SK-N-SH (cell line): Measurements from ENCODE around the gene CD300LG. TPM values are rescaled to one million over a fixed set of nuclear protein-coding genes. Genes with fewer than 3 reads are reported as not detected.

ENCODE experiments used
- CTCF ChIA-PET: fragments of 300-600, 350-600 bp; formaldehyde crosslinking; extraction: SDS; loops from one replicate; lab custom pipeline; 2021; lab: Yijun Ruan, JAX
- POLR2A ChIA-PET: fragments of 350-600 bp; sonication (Branson Sonifier 250); formaldehyde crosslinking; extraction: SDS; loops from one replicate; lab custom pipeline; 2020; ENCODE audit warnings: antibody characterized with exemption, inconsistent platforms; lab: Yijun Ruan, JAX
- DNase-seq: peaks from one replicate; pipeline ENCODE4 v3.0.0; 2012
- H2AFZ ChIP-seq: fragments of 200-600 bp; sonication (generic); 2 replicates; pipeline ENCODE4 v1.8.1; 2016; ENCODE audit warnings: antibody characterized with exemption, mild to moderate bottlenecking, low read depth
- H3F3A ChIP-seq: fragments of 200-600 bp; sonication (generic); replicated peaks from 2 replicates; pipeline ENCODE3; 2016; ENCODE audit warnings: antibody characterized with exemption, mild to moderate bottlenecking; ENCODE audit not compliant: insufficient read depth
- H3K27ac ChIP-seq, 2 experiments: fragments of 200-500 bp in 1 of 2; fragments of 200-600 bp in 1 of 2; sonication (Bioruptor generic) in 1 of 2; sonication (generic), shearing (Covaris generic) in 1 of 2; 2 replicates each; pipeline versions ENCODE4 v1.5.1 to v1.6.1; 2014 to 2016; ENCODE audit warnings: low read depth in 2 of 2, inconsistent platforms in 1 of 2, low read length in 1 of 2, mild to moderate bottlenecking in 1 of 2, mixed read lengths in 1 of 2
- H3K27me3 ChIP-seq: fragments of 200-600 bp; sonication (generic), shearing (Covaris generic); 2 replicates; pipeline ENCODE4 v1.6.1; 2016; ENCODE audit warnings: mixed run types; ENCODE audit not compliant: insufficient read depth
- H3K36me3 ChIP-seq, 2 experiments: fragments of 200-500 bp in 1 of 2; fragments of 200-600 bp in 1 of 2; sonication (Bioruptor generic) in 1 of 2; sonication (generic) in 1 of 2; replicated peaks in 1 of 2; 2 replicates each; pipeline versions ENCODE3 to v1.5.1; 2014 to 2016; ENCODE audit warnings: low read length in 1 of 2, mild to moderate bottlenecking in 1 of 2; ENCODE audit not compliant: insufficient read depth in 2 of 2, control insufficient read depth in 1 of 2
- H3K4me1 ChIP-seq, 2 experiments: fragments of 200-500 bp in 1 of 2; fragments of 200-600 bp in 1 of 2; sonication (Bioruptor generic) in 1 of 2; sonication (generic), shearing (Covaris generic) in 1 of 2; 2 replicates each; pipeline versions ENCODE4 v1.5.1 to v1.6.1; 2014 to 2016; ENCODE audit warnings: low read depth in 1 of 2, low read length in 1 of 2, mixed run types in 1 of 2; ENCODE audit not compliant: insufficient read depth in 2 of 2, control insufficient read depth in 1 of 2
- H3K4me2 ChIP-seq: fragments of 200-600 bp; sonication (generic), shearing (Covaris generic); 2 replicates; pipeline ENCODE4 v1.6.1; 2017; ENCODE audit warnings: mixed run types
- H3K4me3 ChIP-seq, 2 experiments: fragments of 200-500 bp in 1 of 2; fragments of 200-600 bp in 1 of 2; sonication (Bioruptor generic) in 1 of 2; sonication (generic), shearing (Covaris generic) in 1 of 2; 2 replicates each; pipeline versions ENCODE4 v1.5.1 to v1.8.1; 2014 to 2016; ENCODE audit warnings: low read depth in 2 of 2, inconsistent platforms in 1 of 2, low read length in 1 of 2, mild to moderate bottlenecking in 1 of 2, mixed read lengths in 1 of 2, moderate library complexity in 1 of 2
- H3K79me2 ChIP-seq: fragments of 200-600 bp; sonication (generic); 2 replicates; pipeline ENCODE4 v1.8.1; 2017; ENCODE audit warnings: mild to moderate bottlenecking; ENCODE audit not compliant: insufficient read depth
- H3K9ac ChIP-seq: fragments of 200-600 bp; sonication (generic); 2 replicates; pipeline ENCODE4 v1.6.1; 2017; ENCODE audit warnings: mixed run types
- H3K9me2 ChIP-seq: fragments of 200-600 bp; sonication (generic); 2 replicates; pipeline ENCODE4 v1.6.1; 2017; ENCODE audit warnings: mixed run types
- H3K9me3 ChIP-seq: fragments of 200-600 bp; sonication (generic); 2 replicates; pipeline ENCODE4 v1.6.1; 2017; ENCODE audit warnings: mixed run types, mild to moderate bottlenecking, moderate library complexity
- H4K20me1 ChIP-seq: fragments of 200-600 bp; sonication (generic); 2 replicates; pipeline ENCODE4 v1.6.1; 2017; ENCODE audit warnings: mild to moderate bottlenecking, mixed run types; ENCODE audit not compliant: insufficient read depth
- CHD2 ChIP-seq: fragments of 150-350 bp; IDR thresholded peaks from 2 replicates; pipeline ENCODE4 v1.6.1; 2018; ENCODE audit warnings: low read length; ENCODE audit not compliant: partially characterized antibody
- EP300 ChIP-seq, 2 experiments: IDR thresholded peaks; 2 replicates each; pipeline versions ENCODE4 v1.4.0 to v1.6.1; 2012; ENCODE audit warnings: borderline replicate concordance in 1 of 2, low read depth in 1 of 2, low read length in 1 of 2
- EZH2phosphoT487 ChIP-seq: fragments of 200-600 bp; sonication (generic); IDR thresholded peaks from 2 replicates; pipeline ENCODE4 v1.6.1; 2017; ENCODE audit warnings: low read depth, mixed run types, mild to moderate bottlenecking, antibody characterized with exemption, moderate library complexity, borderline replicate concordance
- FOXJ3 ChIP-seq: sonication (generic); formaldehyde crosslinking; IDR thresholded peaks from 2 replicates; pipeline ENCODE4 v1.5.1; 2020; ENCODE audit warnings: mild to moderate bottlenecking, missing genetic modification reagents
- FOXM1 ChIP-seq: IDR thresholded peaks from 2 replicates; pipeline ENCODE4 v1.4.0; 2012; ENCODE audit warnings: low read depth, mild to moderate bottlenecking
- GABPA ChIP-seq: IDR thresholded peaks from 2 replicates; pipeline ENCODE4 v1.4.0; 2012; ENCODE audit warnings: low read depth, mild to moderate bottlenecking
- IRF3 ChIP-seq: fragments of 150-350 bp; IDR thresholded peaks from 2 replicates; pipeline ENCODE4 v1.6.1; 2016; ENCODE audit warnings: mild to moderate bottlenecking, low read depth, low read length
- MEF2A ChIP-seq: IDR thresholded peaks from 2 replicates; pipeline ENCODE4 v1.4.0; 2012; ENCODE audit warnings: low read depth, borderline replicate concordance
- MXI1 ChIP-seq: IDR thresholded peaks from 2 replicates; pipeline ENCODE4 v1.6.1; 2012; ENCODE audit warnings: mild to moderate bottlenecking, low read depth, low read length, improper control_type of control experiment
- NFIC ChIP-seq: IDR thresholded peaks from 2 replicates; pipeline ENCODE4 v1.4.0; 2012; ENCODE audit warnings: borderline replicate concordance
- RAD21 ChIP-seq: IDR thresholded peaks from 2 replicates; pipeline ENCODE4 v1.6.1; 2012; ENCODE audit warnings: mild to moderate bottlenecking, low read length
- RCOR1 ChIP-seq: fragments of 150-350 bp; IDR thresholded peaks from 2 replicates; pipeline ENCODE4 v1.6.1; 2017; ENCODE audit warnings: antibody characterized with exemption, low read length
- RFX5 ChIP-seq: IDR thresholded peaks from 2 replicates; pipeline ENCODE4 v1.6.1; 2012; ENCODE audit warnings: mild to moderate bottlenecking, improper control_type of control experiment, low read length
- SIN3A ChIP-seq: IDR thresholded peaks from 2 replicates; pipeline ENCODE4 v1.6.1; 2012; ENCODE audit warnings: low read depth, mild to moderate bottlenecking, low read length, moderate library complexity, borderline replicate concordance
- SMC3 ChIP-seq: IDR thresholded peaks from 2 replicates; pipeline ENCODE4 v1.6.1; 2012; ENCODE audit warnings: low read depth, low read length, improper control_type of control experiment
- TAF1 ChIP-seq: IDR thresholded peaks from 2 replicates; pipeline ENCODE4 v1.6.1; 2012; ENCODE audit warnings: low read depth, mild to moderate bottlenecking, low read length, moderate library complexity, borderline replicate concordance
- TCF12 ChIP-seq: IDR thresholded peaks from 2 replicates; pipeline ENCODE4 v1.4.0; 2012
- USF1 ChIP-seq: IDR thresholded peaks from 2 replicates; pipeline ENCODE4 v1.4.0; 2012; ENCODE audit warnings: low read depth, borderline replicate concordance
- USF2 ChIP-seq: fragments of 150-350 bp; IDR thresholded peaks from 2 replicates; pipeline ENCODE4 v1.6.1; 2017; ENCODE audit warnings: antibody characterized with exemption, low read length, low read depth, borderline replicate concordance
- YY1 ChIP-seq: IDR thresholded peaks from 2 replicates; pipeline ENCODE4 v1.4.0; 2012; ENCODE audit warnings: low read depth, mild to moderate bottlenecking
- ZBTB33 ChIP-seq: IDR thresholded peaks from 2 replicates; pipeline ENCODE4 v1.4.0; 2012; ENCODE audit warnings: low read depth, borderline replicate concordance
- WGBS: methylation state at CpG from one replicate; pipeline ENCODE4 v1.1.6; 2017; ENCODE audit warnings: low lambda C conversion rate; 5-methylcytosine and 5-hydroxymethylcytosine counted together
- polyA plus RNA-seq, 3 experiments: library from polyadenylated mRNA; depleted of rRNA; stranded (reverse); fragments of >200 nt; gene quantifications; 2 replicates each; pipeline ENCODE4 v1.2.3, GENCODE V29; 2012

The CD300LG gene
- polyA plus RNA-seq, 1 of the 3 experiments (the other 2 are of a cell fraction): not detected

GRCh38 chr17:43817826-43818225, 29.1 kb upstream of the CD300LG start:
- Histone ChIP-seq H2AFZ (no peak overlapping the region), H3K9me3 (no peaks in the 10 kb centered on the region), H3K9ac (no peak overlapping the region), H3K36me3 (peaks cover 2 to 26% of the 10 kb centered on the region in 2 experiments), H3K27me3 (no peaks in the 10 kb centered on the region), H3K79me2 (no peaks in the 10 kb centered on the region), H3K4me1 (peaks cover under 1 to 8% of the 10 kb centered on the region in 2 experiments; a peak in 2 of 4 replicates), H3K4me2 (no peak overlapping the region), H3K27ac (no peak overlapping the region), H4K20me1 (no peaks in the 10 kb centered on the region), H3F3A (no peaks in the 10 kb centered on the region), H3K9me2 (no peaks in the 10 kb centered on the region), H3K4me3 (no peak overlapping the region)
- 96% methylated on average over 9 of the region's 9 CpGs for WGBS
- DNase-seq: no peak
- ChIA-PET CTCF (interaction anchor here (0.8 to 2.5 kb wide), 7 partner anchors 8 to 144 kb away, joined by 3 to 12 read pairs (median 5); partner anchors contain the start of gene CD300LG), POLR2A (no interaction called here)
- no peak for TF ChIP-seq FOXM1
- no peak for TF ChIP-seq EZH2phosphoT487
- no peak for TF ChIP-seq YY1
- no peak for TF ChIP-seq FOXJ3 (CRISPR knock-in tag)
- TF ChIP-seq CHD2: no peak
- no peak for TF ChIP-seq SIN3A
- no peak for TF ChIP-seq SMC3
- TF ChIP-seq IRF3: no peak
- no peak for TF ChIP-seq RCOR1
- no peak for TF ChIP-seq NFIC
- TF ChIP-seq ZBTB33: no peak
- no peak for TF ChIP-seq TAF1

GRCh38 chr17:43818966-43819365, 28.0 kb upstream of the CD300LG start:
- no peak for DNase-seq
- Histone ChIP-seq H3K27ac (no peak overlapping the region), H3K4me3 (no peak overlapping the region), H3F3A (no peaks in the 10 kb centered on the region), H4K20me1 (no peaks in the 10 kb centered on the region), H3K36me3 (peaks cover 1 to 24% of the 10 kb centered on the region in 2 experiments), H3K4me1 (peaks cover 5 to 8% of the 10 kb centered on the region in 2 experiments; a peak in 2 of 4 replicates), H3K9ac (no peak overlapping the region), H3K79me2 (no peaks in the 10 kb centered on the region), H2AFZ (no peak overlapping the region), H3K9me2 (no peaks in the 10 kb centered on the region), H3K9me3 (no peaks in the 10 kb centered on the region), H3K27me3 (no peaks in the 10 kb centered on the region), H3K4me2 (no peak overlapping the region)
- 91% methylated on average over 5 of the region's 5 CpGs for WGBS
- CTCF ChIA-PET: interaction anchor here (0.9 to 2.5 kb wide), 3 partner anchors 18 to 105 kb away, joined by 3 to 11 read pairs (median 4); partner anchors contain the start of gene CD300LG
- POLR2A ChIA-PET: interaction anchor here (1.1 kb wide), 1 partner anchor 14 kb away, joined by 4 read pairs; the partner anchor contains the start of gene MPP3
- TF ChIP-seq TCF12: no peak
- TF ChIP-seq USF2: no peak
- no peak for TF ChIP-seq RFX5
- no peak for TF ChIP-seq FOXJ3 (CRISPR knock-in tag)
- no peak for TF ChIP-seq MXI1
- no peak for TF ChIP-seq RAD21
- TF ChIP-seq ZBTB33: no peak
- TF ChIP-seq GABPA: no peak
- TF ChIP-seq SIN3A: no peak
- no peak for TF ChIP-seq MEF2A
- TF ChIP-seq USF1: no peak
- no peak for TF ChIP-seq EP300 (IDR thresholded peaks at IDR 0.05; ENCODE audit: borderline replicate concordance in 1 of 2, low read depth in 1 of 2, low read length in 1 of 2)
- no peak for TF ChIP-seq EZH2phosphoT487
